ENCODE data around the gene TNFSF11.

DNA sequence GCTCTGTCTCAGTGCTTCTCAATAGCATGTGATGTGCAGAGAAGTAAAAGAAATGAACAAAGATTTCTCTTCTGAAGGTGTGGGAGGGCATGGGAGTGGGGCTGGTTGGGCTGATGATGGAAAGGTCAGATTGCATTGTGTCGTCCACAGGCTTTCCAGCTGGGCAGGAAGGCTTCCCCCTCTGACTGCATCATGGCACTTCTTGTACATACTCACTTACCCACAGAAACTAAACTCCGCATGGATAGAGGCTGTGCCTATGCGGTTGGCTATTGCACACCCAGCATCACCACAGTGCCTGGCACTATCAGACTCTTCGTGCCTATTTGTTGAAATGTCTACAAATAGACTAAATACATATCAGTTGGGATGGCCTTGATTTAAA, 24.4 kb upstream of the TNFSF11 start:
- TF ChIP-seq CTCF (conservative IDR thresholded peaks at IDR 0.05; ENCODE audit: low read length), result no peak
- no peak for TF ChIP-seq EZH2phosphoT487 (IDR thresholded peaks at IDR 0.05; ENCODE audit: borderline replicate concordance)

Measured in Loucy (cell line).